Frontal cortex (tissue), 4 donors: ENCODE results near the gene PTPN23. TPM values are rescaled to one million over a fixed set of nuclear protein-coding genes. Genes with fewer than 3 reads are reported as not detected.
"Not testable (repeated sequence)": the region's sequence is repeated elsewhere in the genome, so short reads cannot be mapped to it uniquely, and the experiment has no call there.

Experiments used
- DNase-seq, 2 donors: peaks; one replicate each; pipeline ENCODE4 v3.0.0; 2012; ENCODE audit warnings: low spot score in 2 of 2
- FAIRE-seq: peaks from 2 replicates; lab custom pipeline; 2012; peaks lifted over from hg19 to GRCh38; lab: Jason Lieb, UNC
- total RNA-seq: library from RNA; depleted of rRNA; stranded (reverse); fragments of >200 nt; gene quantifications from one replicate; pipeline ENCODE4 v1.2.3, GENCODE V29; 2014
- donor health status: control.
- donor health status: control.
- donor health status: control.

Gene PTPN23
- total RNA-seq, 1 donor from 2014 or later, result 19.2 TPM

GRCh38 chr3:47432673-47433072 lies 51.9 kb downstream of the PTPN23 start:
- DNase-seq, result no peak
- FAIRE-seq, result no peak

- DNase-seq (no peak), FAIRE-seq (no peak)
These were observed 53.0 kb downstream of the PTPN23 start for GRCh38 chr3:47433796-47434195.

- DNase-seq (no peak), FAIRE-seq (no peak)
These were observed 54.0 kb downstream of the PTPN23 start for GRCh38 chr3:47434849-47435248.

- FAIRE-seq, result no peak
- no peak for DNase-seq
These were observed 55.4 kb downstream of the PTPN23 start for GRCh38 chr3:47436180-47436579.

GRCh38 chr3:47440131-47440530 lies 59.3 kb downstream of the PTPN23 start:
- FAIRE-seq (no peak), DNase-seq (peak in 1 of 2 donors; percentile 33)

- no peak for FAIRE-seq
- no peak for DNase-seq
These were observed 61.2 kb downstream of the PTPN23 start for GRCh38 chr3:47441796-47442551.

- FAIRE-seq (no peak), DNase-seq (no peak)
These were observed 62.8 kb downstream of the PTPN23 start for GRCh38 chr3:47443611-47443995.

GRCh38 chr3:47444103-47444502 lies 63.3 kb downstream of the PTPN23 start:
- DNase-seq (no peak), FAIRE-seq (no peak)

GRCh38 chr3:47452453-47453215 lies 71.8 kb downstream of the PTPN23 start:
- FAIRE-seq (no peak), DNase-seq (no peak)

GRCh38 chr3:47455806-47456452 lies 75.1 kb downstream of the PTPN23 start:
- DNase-seq (no peak), FAIRE-seq (no peak)

- DNase-seq, result no peak
- no peak for FAIRE-seq
These were observed 76.2 kb downstream of the PTPN23 start for GRCh38 chr3:47456984-47457383.

- not testable (repeated sequence) for DNase-seq, FAIRE-seq
These were observed 78.8 kb downstream of the PTPN23 start for GRCh38 chr3:47459534-47460085.

Other genes with a start within 250 kb of the PTPN23 start
- 77.5 TPM for gene SETD2, start 216.9 kb upstream of the PTPN23 start, total RNA-seq
- gene KIF9, start 98.2 kb upstream of the PTPN23 start, total RNA-seq, result 4.5 TPM
- 26.1 TPM for gene KLHL18, start 98.1 kb upstream of the PTPN23 start, total RNA-seq
- gene SCAP, start 94.9 kb downstream of the PTPN23 start, total RNA-seq, result 69.3 TPM
- 27.3 TPM for gene ELP6, start 132.7 kb downstream of the PTPN23 start, total RNA-seq
- gene CSPG5, start 197.8 kb downstream of the PTPN23 start, total RNA-seq, result 115 TPM